ENCODE results near the gene CROCC. TPM values are rescaled to one million over a fixed set of nuclear protein-coding genes. Genes with fewer than 3 reads are reported as not detected.
"Not testable (repeated sequence)": the region's sequence is repeated elsewhere in the genome, so short reads cannot be mapped to it uniquely, and the experiment has no call there.

CROCC gene
- total RNA-seq, 2 experiments from 2014 or later: 36.3 to 54.1 TPM

- no peak overlapping the region for H3K27ac ChIP-seq (ENCODE audit: low read depth, low read length, poor library complexity, severe bottlenecking)
- no peak overlapping the region for H2AFZ ChIP-seq (ENCODE audit: low read length)
- H3K4me1 ChIP-seq (ENCODE audit: insufficient read depth, low read length, poor library complexity, severe bottlenecking): no peaks in the 10 kb centered on the region
- no peak for DNase-seq (ENCODE audit: low spot score)
- intact Hi-C loops (cut with micrococcal nuclease; ENCODE audit: unreplicated experiment): no loop called here
- H3K36me3 ChIP-seq (ENCODE audit: insufficient read depth, low read length): no peaks in the 10 kb centered on the region
- H3K4me3 ChIP-seq (ENCODE audit: low read depth, low read length, poor library complexity, severe bottlenecking): no peak overlapping the region
- ChIA-PET CTCF (ENCODE audit: unreplicated experiment) (no interaction called here), POLR2A (interaction anchor here (0.5 kb wide), 1 partner anchor 8 kb away, joined by 3 read pairs; no protein-coding TSS in a partner anchor)
- no peaks in the 10 kb centered on the region for H3K79me2 ChIP-seq (ENCODE audit: insufficient read depth, low read depth, low read length)
- H4K20me1 ChIP-seq (ENCODE audit: insufficient read depth, low read length): no peaks in the 10 kb centered on the region
- TF ChIP-seq EZH2phosphoT487 (IDR thresholded peaks at IDR 0.05; ENCODE audit: borderline replicate concordance, low read depth, low read length): no peak
- TF ChIP-seq, protein P1, sequence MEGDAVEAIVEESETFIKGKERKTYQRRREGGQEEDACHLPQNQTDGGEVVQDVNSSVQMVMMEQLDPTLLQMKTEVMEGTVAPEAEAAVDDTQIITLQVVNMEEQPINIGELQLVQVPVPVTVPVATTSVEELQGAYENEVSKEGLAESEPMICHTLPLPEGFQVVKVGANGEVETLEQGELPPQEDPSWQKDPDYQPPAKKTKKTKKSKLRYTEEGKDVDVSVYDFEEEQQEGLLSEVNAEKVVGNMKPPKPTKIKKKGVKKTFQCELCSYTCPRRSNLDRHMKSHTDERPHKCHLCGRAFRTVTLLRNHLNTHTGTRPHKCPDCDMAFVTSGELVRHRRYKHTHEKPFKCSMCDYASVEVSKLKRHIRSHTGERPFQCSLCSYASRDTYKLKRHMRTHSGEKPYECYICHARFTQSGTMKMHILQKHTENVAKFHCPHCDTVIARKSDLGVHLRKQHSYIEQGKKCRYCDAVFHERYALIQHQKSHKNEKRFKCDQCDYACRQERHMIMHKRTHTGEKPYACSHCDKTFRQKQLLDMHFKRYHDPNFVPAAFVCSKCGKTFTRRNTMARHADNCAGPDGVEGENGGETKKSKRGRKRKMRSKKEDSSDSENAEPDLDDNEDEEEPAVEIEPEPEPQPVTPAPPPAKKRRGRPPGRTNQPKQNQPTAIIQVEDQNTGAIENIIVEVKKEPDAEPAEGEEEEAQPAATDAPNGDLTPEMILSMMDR (conservative IDR thresholded peaks at IDR 0.05; ENCODE audit: low read length): no peak
- H3K4me2 ChIP-seq (ENCODE audit: low read length): no peak overlapping the region
- H3K9me3 ChIP-seq (ENCODE audit: low read length): no peaks in the 10 kb centered on the region
- no TSS peak for BruUV-seq (replicated peaks)
- no peaks in the 10 kb centered on the region for H3K9me2 ChIP-seq (ENCODE audit: insufficient read depth, low read length)
Measured at GRCh38 chr1:16888860-16889816, 32.6 kb upstream of the CROCC start.

DNA sequence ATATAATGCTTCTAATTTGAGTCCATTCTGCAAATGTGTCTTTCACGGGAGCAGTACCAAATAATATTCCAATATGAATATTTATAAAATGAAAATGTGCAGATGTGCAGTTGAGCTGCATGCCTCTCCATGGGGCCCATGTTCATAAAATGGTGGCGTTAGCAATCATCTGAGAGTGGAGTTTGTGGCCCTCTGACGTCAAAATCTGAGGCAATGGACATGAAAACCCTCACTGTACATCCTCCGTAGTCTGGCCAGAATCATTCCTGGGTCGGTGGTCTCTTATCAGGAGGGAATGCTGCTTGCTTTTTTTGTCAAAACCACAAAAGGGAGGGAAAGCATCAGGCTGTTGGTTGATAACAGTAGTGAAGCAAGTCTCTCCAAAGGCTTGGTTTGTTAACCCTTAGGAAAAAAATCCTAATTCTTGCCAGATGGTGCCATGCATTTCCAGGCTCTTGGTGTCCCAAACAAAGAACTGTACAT lies 31.2 kb upstream of the CROCC start:
- H3K27ac ChIP-seq (ENCODE audit: low read depth, low read length, poor library complexity, severe bottlenecking); H3K4me2 ChIP-seq (ENCODE audit: low read length); H3K79me2 ChIP-seq (ENCODE audit: insufficient read depth, low read depth, low read length); H3K9me3 ChIP-seq (ENCODE audit: low read length); H3K9me2 ChIP-seq (ENCODE audit: insufficient read depth, low read length); H4K20me1 ChIP-seq (ENCODE audit: insufficient read depth, low read length); DNase-seq (ENCODE audit: low spot score); H3K4me3 ChIP-seq (ENCODE audit: low read depth, low read length, poor library complexity, severe bottlenecking); H3K4me1 ChIP-seq (ENCODE audit: insufficient read depth, low read length, poor library complexity, severe bottlenecking); intact Hi-C loops (cut with micrococcal nuclease; ENCODE audit: unreplicated experiment); H3K36me3 ChIP-seq (ENCODE audit: insufficient read depth, low read length); H2AFZ ChIP-seq (ENCODE audit: low read length); CTCF ChIA-PET (ENCODE audit: unreplicated experiment); BruUV-seq (replicated peaks): not testable (repeated sequence)
- POLR2A ChIA-PET: interaction anchor here (0.9 kb wide), 1 partner anchor 281 kb away, joined by 3 read pairs; no protein-coding TSS in a partner anchor

- H3K9me3 ChIP-seq (ENCODE audit: low read length); H2AFZ ChIP-seq (ENCODE audit: low read length); BruUV-seq (replicated peaks); H3K4me1 ChIP-seq (ENCODE audit: insufficient read depth, low read length, poor library complexity, severe bottlenecking); H4K20me1 ChIP-seq (ENCODE audit: insufficient read depth, low read length); intact Hi-C loops (cut with micrococcal nuclease; ENCODE audit: unreplicated experiment); POLR2A ChIA-PET; H3K4me3 ChIP-seq (ENCODE audit: low read depth, low read length, poor library complexity, severe bottlenecking); H3K79me2 ChIP-seq (ENCODE audit: insufficient read depth, low read depth, low read length); H3K27ac ChIP-seq (ENCODE audit: low read depth, low read length, poor library complexity, severe bottlenecking); H3K36me3 ChIP-seq (ENCODE audit: insufficient read depth, low read length); H3K9me2 ChIP-seq (ENCODE audit: insufficient read depth, low read length); DNase-seq (ENCODE audit: low spot score); H3K4me2 ChIP-seq (ENCODE audit: low read length); CTCF ChIA-PET (ENCODE audit: unreplicated experiment): not testable (repeated sequence)
Measured at GRCh38 chr1:16891057-16891456, 30.7 kb upstream of the CROCC start.

DNA sequence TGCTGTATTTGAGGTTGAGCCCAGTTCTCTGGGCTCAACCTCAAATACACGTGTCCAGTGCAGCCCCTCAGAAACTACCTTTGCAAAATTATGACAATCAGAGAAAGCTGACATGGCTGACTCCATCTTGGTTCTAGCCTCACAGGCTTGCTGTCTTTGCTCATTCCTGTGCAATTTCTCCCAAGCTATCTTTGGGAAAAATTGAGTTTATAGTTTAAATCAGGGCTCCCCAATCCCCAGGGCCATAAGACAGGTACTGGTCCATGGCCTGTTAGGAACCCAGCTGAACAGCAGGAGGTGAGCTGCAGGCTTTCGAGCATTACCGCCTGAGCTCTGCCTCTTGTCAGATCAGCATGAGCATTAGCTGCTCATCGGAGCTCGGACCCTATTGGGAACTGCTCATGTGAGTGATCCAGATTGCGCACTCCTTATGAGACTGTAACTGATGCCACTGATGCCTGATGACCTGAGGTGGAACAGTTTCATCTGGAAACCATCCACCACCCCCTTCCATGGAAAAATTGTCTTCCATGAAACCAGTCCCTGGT lies 28.7 kb upstream of the CROCC start:
- H2AFZ ChIP-seq (ENCODE audit: low read length); intact Hi-C loops (cut with micrococcal nuclease; ENCODE audit: unreplicated experiment); H3K79me2 ChIP-seq (ENCODE audit: insufficient read depth, low read depth, low read length); DNase-seq (ENCODE audit: low spot score); H3K4me3 ChIP-seq (ENCODE audit: low read depth, low read length, poor library complexity, severe bottlenecking); H4K20me1 ChIP-seq (ENCODE audit: insufficient read depth, low read length); BruUV-seq (replicated peaks); H3K9me3 ChIP-seq (ENCODE audit: low read length); H3K27ac ChIP-seq (ENCODE audit: low read depth, low read length, poor library complexity, severe bottlenecking); H3K36me3 ChIP-seq (ENCODE audit: insufficient read depth, low read length); CTCF ChIA-PET (ENCODE audit: unreplicated experiment); H3K9me2 ChIP-seq (ENCODE audit: insufficient read depth, low read length); H3K4me2 ChIP-seq (ENCODE audit: low read length): not testable (repeated sequence)
- peaks cover 23% of the 10 kb centered on the region for H3K4me1 ChIP-seq (ENCODE audit: insufficient read depth, low read length, poor library complexity, severe bottlenecking)
- POLR2A ChIA-PET: interaction anchor here (0.6 to 1.6 kb wide), 3 partner anchors 13 to 452 kb away, joined by 3 to 5 read pairs (median 5); partner anchors contain the start of gene NECAP2

GRCh38 chr1:16893796-16894195 lies 27.9 kb upstream of the CROCC start:
- H3K4me1 ChIP-seq (ENCODE audit: insufficient read depth, low read length, poor library complexity, severe bottlenecking): peaks cover 28% of the 10 kb centered on the region
- H3K79me2 ChIP-seq (ENCODE audit: insufficient read depth, low read depth, low read length); H3K4me2 ChIP-seq (ENCODE audit: low read length); POLR2A ChIA-PET; H3K9me2 ChIP-seq (ENCODE audit: insufficient read depth, low read length); intact Hi-C loops (cut with micrococcal nuclease; ENCODE audit: unreplicated experiment); H3K36me3 ChIP-seq (ENCODE audit: insufficient read depth, low read length); H2AFZ ChIP-seq (ENCODE audit: low read length); DNase-seq (ENCODE audit: low spot score); H3K27ac ChIP-seq (ENCODE audit: low read depth, low read length, poor library complexity, severe bottlenecking); CTCF ChIA-PET (ENCODE audit: unreplicated experiment); H3K9me3 ChIP-seq (ENCODE audit: low read length); BruUV-seq (replicated peaks); H4K20me1 ChIP-seq (ENCODE audit: insufficient read depth, low read length); H3K4me3 ChIP-seq (ENCODE audit: low read depth, low read length, poor library complexity, severe bottlenecking): not testable (repeated sequence)
